B cell (primary cell): ENCODE results near the gene PASD1. TPM values are rescaled to one million over a fixed set of nuclear protein-coding genes. Genes with fewer than 3 reads are reported as not detected.
"Not testable (repeated sequence)": the region's sequence is repeated elsewhere in the genome, so short reads cannot be mapped to it uniquely, and the experiment has no call there.

Source experiments
- ATAC-seq: fragments of 200-7000 bp; cut with Tn5 transposase; one replicate; pipeline ENCODE4 v1.10.0; 2021; ENCODE audit warnings: low read depth, mild to moderate bottlenecking, moderate number of reproducible peaks, moderate library complexity
- CTCF ChIA-PET: fragments of 350-600 bp; sonication (Branson Sonifier 250); formaldehyde crosslinking; loops from one replicate; lab custom pipeline; 2021; ENCODE audit warnings: antibody characterized with exemption, inconsistent platforms; lab: Charles Lee
- POLR2A ChIA-PET: fragments of 350-600 bp; sonication (Branson Sonifier 250); formaldehyde crosslinking; loops from one replicate; lab custom pipeline; 2021; ENCODE audit warnings: antibody characterized with exemption; lab: Charles Lee
- DNase-seq: peaks from one replicate; pipeline ENCODE4 v3.0.0; 2013
- H2AFZ ChIP-seq: 2 replicates; pipeline ENCODE4 v1.6.1; 2012; ENCODE audit warnings: mild to moderate bottlenecking, low read depth, low read length; ENCODE audit not compliant: insufficient read depth, poor library complexity, severe bottlenecking
- H3K27ac ChIP-seq, 2 donors: 1 replicate in 1 of 2; 2 replicates in 1 of 2; pipeline ENCODE4 v1.5.1; 2012 to 2013; ENCODE audit warnings: low read length in 2 of 2, mild to moderate bottlenecking in 2 of 2, moderate library complexity in 1 of 2
- H3K27me3 ChIP-seq, 4 experiments: fragments of 200-600 bp in 1 of 4; sonication (generic) in 1 of 4; replicated peaks in 1 of 4; 1 replicate in 2 of 4; 2 replicates in 2 of 4; pipeline versions ENCODE4 v1.6.1 to v1.7.0; 2013 to 2016; ENCODE audit warnings: low read length in 3 of 4, mild to moderate bottlenecking in 2 of 4, mixed read lengths in 1 of 4, moderate library complexity in 1 of 4; ENCODE audit not compliant: insufficient read depth in 4 of 4, control insufficient read depth in 3 of 4; ENCODE audit errors: control extremely low read depth in 1 of 4
- H3K36me3 ChIP-seq, 2 experiments: replicated peaks in 1 of 2; 1 replicate in 1 of 2; 2 replicates in 1 of 2; pipeline versions ENCODE4 v1.6.1 to v1.7.1; 2013; ENCODE audit warnings: low read length in 1 of 2; ENCODE audit not compliant: insufficient read depth in 2 of 2, control insufficient read depth in 1 of 2; ENCODE audit errors: control extremely low read depth in 1 of 2, extremely low read depth in 1 of 2
- H3K4me1 ChIP-seq, 2 donors: fragments of 200-600 bp in 1 of 2; sonication (generic) in 1 of 2; 1 replicate in 1 of 2; 2 replicates in 1 of 2; pipeline versions ENCODE4 v1.5.1 to v1.6.1; 2013 to 2017; ENCODE audit warnings: low read length in 2 of 2; ENCODE audit not compliant: control insufficient read depth in 2 of 2, insufficient read depth in 2 of 2
- H3K4me2 ChIP-seq: replicated peaks from 2 replicates; pipeline ENCODE3; 2012; ENCODE audit warnings: mild to moderate bottlenecking, low read depth, low read length; ENCODE audit not compliant: poor library complexity, severe bottlenecking
- H3K4me3 ChIP-seq, 5 experiments: fragments of 200-600 bp in 1 of 5; sonication (generic) in 1 of 5; 1 replicate in 3 of 5; 2 replicates in 2 of 5; pipeline versions ENCODE4 v1.5.1 to v1.7.0; 2011 to 2016; ENCODE audit warnings: low read length in 4 of 5, mild to moderate bottlenecking in 4 of 5, low read depth in 2 of 5, control low read depth in 1 of 5, moderate library complexity in 1 of 5; ENCODE audit not compliant: insufficient read depth in 1 of 5; ENCODE audit errors: control extremely low read depth in 1 of 5, extremely low read depth in 1 of 5
- H3K79me2 ChIP-seq: fragments of 200-600 bp; sonication (generic); one replicate; pipeline ENCODE4 v1.6.0; 2016; ENCODE audit warnings: low read length; ENCODE audit not compliant: control insufficient read depth, insufficient read depth
- H3K9ac ChIP-seq: fragments of 200-600 bp; sonication (generic); 2 replicates; pipeline ENCODE4 v1.6.1; 2017; ENCODE audit warnings: mild to moderate bottlenecking, low read length, moderate library complexity
- H3K9me3 ChIP-seq, 3 donors: one replicate each; pipeline versions ENCODE4 v1.6.1 to v1.7.1; 2013; ENCODE audit warnings: low read length in 2 of 3; ENCODE audit not compliant: control insufficient read depth in 2 of 3, insufficient read depth in 1 of 3; ENCODE audit errors: control extremely low read depth in 1 of 3
- H4K20me1 ChIP-seq: 2 replicates; pipeline ENCODE4 v1.6.0; 2012; ENCODE audit warnings: mild to moderate bottlenecking, low read length; ENCODE audit not compliant: insufficient read depth, control insufficient read depth, poor library complexity, severe bottlenecking
- H3K27ac Mint-ChIP-seq: one replicate; pipeline ENCODE4 v1.8.0; 2021; ENCODE audit warnings: mixed read lengths
- H3K27me3 Mint-ChIP-seq: one replicate; pipeline ENCODE4 v1.8.0; 2021; ENCODE audit warnings: mixed read lengths
- H3K4me1 Mint-ChIP-seq: one replicate; pipeline ENCODE4 v1.8.0; 2021; ENCODE audit warnings: mixed read lengths
- H3K4me3 Mint-ChIP-seq: one replicate; pipeline ENCODE4 v1.8.0; 2021; ENCODE audit warnings: mixed read lengths
- H3K9me3 Mint-ChIP-seq: one replicate; pipeline ENCODE4 v1.8.0; 2022; ENCODE audit warnings: mixed read lengths; ENCODE audit not compliant: insufficient read depth
- EZH2 ChIP-seq: IDR thresholded peaks from 2 replicates; pipeline ENCODE4 v1.6.1; 2012; ENCODE audit warnings: borderline replicate concordance, low read depth, mild to moderate bottlenecking, moderate library complexity, low read length; ENCODE audit not compliant: insufficient read depth, poor library complexity, severe bottlenecking
- WGBS: methylation state at CpG from one replicate; pipeline ENCODE4 v1.1.5; 2013; ENCODE audit warnings: missing lambda C conversion rate; ENCODE audit not compliant: insufficient coverage; 5-methylcytosine and 5-hydroxymethylcytosine counted together
- intact Hi-C: fragments of 100-400 bp; cut with micrococcal nuclease; formaldehyde crosslinking; loops from one replicate; pipeline ENCODE4 v1.10.0; 2022
- polyA plus RNA-seq: library from polyadenylated mRNA; depleted of rRNA; stranded (reverse); fragments of >200 nt; gene quantifications from 2 replicates; pipeline ENCODE4 v1.2.3, GENCODE V29; 2012
- total RNA-seq, 2 donors: library from RNA; stranded (reverse); fragments of 120-200 nt in 1 of 2; gene quantifications; 1 replicate in 1 of 2; 2 replicates in 1 of 2; pipeline versions ENCODE4 v1.2.3 to v1.2.4, GENCODE V29; 2013 to 2022
- TF ChIP-seq, protein P1 (sequence below): fragments of 200-600 bp; IDR thresholded peaks from one replicate; pipeline ENCODE4 v1.8.0; 2022; ENCODE audit warnings: antibody characterized with exemption, mild to moderate bottlenecking

PASD1 gene
- total and polyA plus RNA-seq, 2 donors (not counting 1 experiment from before 2014, with no cell fraction given): not detected

DNA sequence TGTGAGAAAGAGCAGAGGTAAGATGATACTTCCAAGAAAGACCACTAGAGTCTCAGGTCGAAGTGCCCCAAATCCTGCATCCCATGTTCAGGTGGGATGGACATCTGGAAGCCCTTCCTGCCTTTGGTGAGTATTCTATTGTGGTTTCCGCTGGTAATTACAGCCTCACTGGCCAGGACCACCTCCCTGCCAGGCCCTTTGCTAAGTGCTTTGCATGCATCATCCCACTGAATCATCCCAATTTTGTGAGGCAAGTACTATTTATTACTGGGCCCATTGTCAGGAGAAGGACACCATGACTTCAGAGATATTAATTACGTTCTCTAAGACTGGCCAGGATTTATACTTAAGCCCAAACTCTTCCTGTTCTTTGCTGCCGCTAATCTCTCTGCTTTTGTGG, 10.7 kb upstream of the PASD1 start:
- no peaks in the 10 kb centered on the region for H4K20me1 ChIP-seq
- no peak overlapping the region for H3K9ac ChIP-seq
- H3K4me1 ChIP-seq: no peaks in the 10 kb centered on the region
- H3K4me3 ChIP-seq: no peak overlapping the region
- ATAC-seq (no peak), DNase-seq (no peak)
- H3K4me2 ChIP-seq: no peak overlapping the region
- TF ChIP-seq, protein P1, sequence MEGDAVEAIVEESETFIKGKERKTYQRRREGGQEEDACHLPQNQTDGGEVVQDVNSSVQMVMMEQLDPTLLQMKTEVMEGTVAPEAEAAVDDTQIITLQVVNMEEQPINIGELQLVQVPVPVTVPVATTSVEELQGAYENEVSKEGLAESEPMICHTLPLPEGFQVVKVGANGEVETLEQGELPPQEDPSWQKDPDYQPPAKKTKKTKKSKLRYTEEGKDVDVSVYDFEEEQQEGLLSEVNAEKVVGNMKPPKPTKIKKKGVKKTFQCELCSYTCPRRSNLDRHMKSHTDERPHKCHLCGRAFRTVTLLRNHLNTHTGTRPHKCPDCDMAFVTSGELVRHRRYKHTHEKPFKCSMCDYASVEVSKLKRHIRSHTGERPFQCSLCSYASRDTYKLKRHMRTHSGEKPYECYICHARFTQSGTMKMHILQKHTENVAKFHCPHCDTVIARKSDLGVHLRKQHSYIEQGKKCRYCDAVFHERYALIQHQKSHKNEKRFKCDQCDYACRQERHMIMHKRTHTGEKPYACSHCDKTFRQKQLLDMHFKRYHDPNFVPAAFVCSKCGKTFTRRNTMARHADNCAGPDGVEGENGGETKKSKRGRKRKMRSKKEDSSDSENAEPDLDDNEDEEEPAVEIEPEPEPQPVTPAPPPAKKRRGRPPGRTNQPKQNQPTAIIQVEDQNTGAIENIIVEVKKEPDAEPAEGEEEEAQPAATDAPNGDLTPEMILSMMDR: no peak
- no peak for TF ChIP-seq EZH2
- no CpG with 5 or more reads among the region's 4 CpGs for WGBS
- Mint-ChIP-seq H3K4me1 (no peaks in the 10 kb centered on the region), H3K9me3 (no peaks in the 10 kb centered on the region), H3K27me3 (no peaks in the 10 kb centered on the region), H3K4me3 (no peak overlapping the region), H3K27ac (no peak overlapping the region)
- H3K27ac ChIP-seq: no peak overlapping the region
- ChIA-PET POLR2A (no interaction called here), CTCF (no interaction called here)
- no peaks in the 10 kb centered on the region for H3K9me3 ChIP-seq
- intact Hi-C loops: no loop called here
- H3K36me3 ChIP-seq: no peaks in the 10 kb centered on the region
- H3K79me2 ChIP-seq: no peaks in the 10 kb centered on the region
- H3K27me3 ChIP-seq: no peaks in the 10 kb centered on the region
- H2AFZ ChIP-seq: no peak overlapping the region

- H3K27ac Mint-ChIP-seq, POLR2A ChIA-PET, H3K4me2 ChIP-seq, H3K4me1 ChIP-seq, ATAC-seq, H3K36me3 ChIP-seq, H3K4me3 Mint-ChIP-seq, H3K27me3 ChIP-seq, H2AFZ ChIP-seq, H3K79me2 ChIP-seq, H3K4me3 ChIP-seq, H3K9me3 ChIP-seq, CTCF ChIA-PET, H3K27ac ChIP-seq, H4K20me1 ChIP-seq, H3K27me3 Mint-ChIP-seq, H3K9ac ChIP-seq, DNase-seq, intact Hi-C loops, H3K9me3 Mint-ChIP-seq, H3K4me1 Mint-ChIP-seq: not testable (repeated sequence)
- 97% methylated on average over 14 of the region's 25 CpGs for WGBS
Observed at GRCh38 chrX:151555301-151555700, 8.2 kb upstream of the PASD1 start.

GRCh38 chrX:151562485-151562884, 990 bp upstream of the PASD1 start:
- H3K4me3 Mint-ChIP-seq, CTCF ChIA-PET, H3K27me3 ChIP-seq, H3K9me3 Mint-ChIP-seq, H2AFZ ChIP-seq, H3K27me3 Mint-ChIP-seq, H3K27ac ChIP-seq, H3K4me1 ChIP-seq, DNase-seq, H3K9ac ChIP-seq, H3K4me2 ChIP-seq, H3K27ac Mint-ChIP-seq, H3K36me3 ChIP-seq, H3K9me3 ChIP-seq, H3K4me3 ChIP-seq, H3K79me2 ChIP-seq, H3K4me1 Mint-ChIP-seq, ATAC-seq, H4K20me1 ChIP-seq, intact Hi-C loops, POLR2A ChIA-PET: not testable (repeated sequence)
- no CpG with 5 or more reads among the region's 21 CpGs for WGBS
